Mucosa of gallbladder (tissue), 1 donor: ENCODE data around the gene TBC1D10A. TPM values are rescaled to one million over a fixed set of nuclear protein-coding genes. Genes with fewer than 3 reads are reported as not detected.

Source experiments
- DNase-seq: peaks from one replicate; pipeline ENCODE4 v3.0.0-alpha.2; 2020; ENCODE audit warnings: low spot score
- total RNA-seq: library from RNA; stranded (reverse); gene quantifications from one replicate; pipeline ENCODE4 v1.2.1, GENCODE V29; 2021
- donor health status: DM: no; HTN: no; CAD: no.

TBC1D10A gene
- total RNA-seq, 1 donor from 2014 or later = 48.4 TPM

- no peak for DNase-seq
Observed at GRCh38 chr22:30301995-30302809, 24.5 kb downstream of the TBC1D10A start.

GRCh38 chr22:30299322-30299721 is 27.4 kb downstream of the TBC1D10A start:
- no peak for DNase-seq

- DNase-seq = peak; percentile 83
Observed at GRCh38 chr22:30297991-30298701, 28.6 kb downstream of the TBC1D10A start.

- no peak for DNase-seq
Observed at GRCh38 chr22:30297276-30297990, 29.3 kb downstream of the TBC1D10A start.

GRCh38 chr22:30296833-30297232 is 29.9 kb downstream of the TBC1D10A start:
- DNase-seq = no peak

- DNase-seq = no peak
Observed at GRCh38 chr22:30296324-30296723, 30.4 kb downstream of the TBC1D10A start.

GRCh38 chr22:30295576-30295975 is 31.2 kb downstream of the TBC1D10A start:
- DNase-seq = no peak

GRCh38 chr22:30294830-30295229 is 31.9 kb downstream of the TBC1D10A start:
- no peak for DNase-seq

- DNase-seq = no peak
Observed at GRCh38 chr22:30294066-30294465, 32.7 kb downstream of the TBC1D10A start.

- no peak for DNase-seq
Observed at GRCh38 chr22:30293026-30293425, 33.7 kb downstream of the TBC1D10A start.

- DNase-seq = no peak
Observed at GRCh38 chr22:30292069-30292970, 34.4 kb downstream of the TBC1D10A start.

GRCh38 chr22:30291058-30291892 is 35.5 kb downstream of the TBC1D10A start:
- peak; percentile 90 for DNase-seq

- no peak for DNase-seq
Observed at GRCh38 chr22:30290342-30291057, 36.2 kb downstream of the TBC1D10A start.

- DNase-seq = no peak
Observed at GRCh38 chr22:30289980-30290313, 36.8 kb downstream of the TBC1D10A start.

GRCh38 chr22:30289141-30289979 is 37.4 kb downstream of the TBC1D10A start, which contains the start of gene CASTOR1:
CASTOR1 (minus strand) TSS chr22:30289505; CDS start chr22:30289497, 8 bp downstream.
- DNase-seq = peak; percentile 98

GRCh38 chr22:30288419-30289140 is 38.2 kb downstream of the TBC1D10A start:
- no peak for DNase-seq

- peak; percentile 85 for DNase-seq
Observed at GRCh38 chr22:30287648-30288418, 38.9 kb downstream of the TBC1D10A start.
